SK-N-SH treated with all-trans-retinoic acid at 6 μM for 48 hours (cell line): ENCODE results near the gene CEBPA.

Experiments used
- CSDC2 ChIP-seq: fragments of 250-450 bp; sonication (Bioruptor Pico); IDR thresholded peaks from 2 replicates; pipeline ENCODE4 v1.5.0; 2020; ENCODE audit warnings: mild to moderate bottlenecking, moderate library complexity
- ISL1 ChIP-seq: fragments of 250-450 bp; sonication (Bioruptor Pico); IDR thresholded peaks from 2 replicates; pipeline ENCODE4 v2.1.2; 2022; ENCODE audit warnings: mild to moderate bottlenecking, moderate library complexity
- PATZ1 ChIP-seq: fragments of 250-450 bp; sonication (Bioruptor Pico); IDR thresholded peaks from 2 replicates; pipeline ENCODE4 v1.8.0; 2020; ENCODE audit warnings: mild to moderate bottlenecking, moderate library complexity, borderline replicate concordance
- RARB ChIP-seq: fragments of 250-450 bp; sonication (Bioruptor Pico); IDR thresholded peaks from 2 replicates; pipeline ENCODE4 v1.8.0; 2021; ENCODE audit warnings: mild to moderate bottlenecking, moderate library complexity
- TSHZ2 ChIP-seq: fragments of 250-450 bp; sonication (Bioruptor Pico); IDR thresholded peaks from 2 replicates; pipeline ENCODE4 v1.5.0; 2020; ENCODE audit warnings: mild to moderate bottlenecking, moderate library complexity
- ZFP3 ChIP-seq: fragments of 250-450 bp; sonication (Bioruptor Pico); IDR thresholded peaks from 2 replicates; pipeline ENCODE4 v1.5.0; 2020; ENCODE audit warnings: mild to moderate bottlenecking, moderate library complexity
- ZNF565 ChIP-seq: fragments of 450-650 bp; formaldehyde crosslinking; conservative IDR thresholded peaks from 2 replicates; pipeline ENCODE4 v1.5.0; 2020; ENCODE audit warnings: low read depth, mild to moderate bottlenecking, moderate library complexity
- ZNF8 ChIP-seq: fragments of 450-650 bp; formaldehyde crosslinking; IDR thresholded peaks from 2 replicates; pipeline ENCODE4 v1.5.0; 2020; ENCODE audit warnings: mild to moderate bottlenecking, moderate library complexity

DNA sequence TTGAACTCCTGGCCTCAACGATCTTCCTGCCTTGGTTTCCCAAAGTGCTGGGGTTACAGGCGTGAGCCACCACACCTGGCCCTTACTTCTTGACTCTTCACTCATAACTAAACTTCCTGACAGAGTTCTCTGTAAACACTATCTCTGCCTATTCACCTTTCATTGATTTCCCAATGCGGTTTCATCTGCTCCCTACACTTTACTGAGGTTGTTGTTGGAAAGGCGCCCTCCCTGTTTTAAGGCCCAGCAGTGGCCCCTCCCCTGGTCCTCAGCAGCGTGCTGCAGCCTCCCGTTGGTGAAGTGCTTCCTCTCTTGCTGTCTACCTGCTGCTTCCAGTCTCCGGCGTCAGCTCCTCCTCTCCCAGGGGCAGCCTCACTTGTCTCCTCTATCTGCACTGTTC lies 26.7 kb upstream of the CEBPA start:
- no peak for TF ChIP-seq PATZ1 (CRISPR knock-in tag)
- no peak for TF ChIP-seq ZNF565 (CRISPR knock-in tag)
- no peak for TF ChIP-seq ISL1
- TF ChIP-seq TSHZ2 (CRISPR knock-in tag), result no peak
- TF ChIP-seq ZFP3, result no peak
- TF ChIP-seq ZNF8, result no peak
- TF ChIP-seq CSDC2 (CRISPR knock-in tag), result no peak
- no peak for TF ChIP-seq RARB (CRISPR knock-in tag)
